ENCODE results near the gene AP1B1. TPM values are rescaled to one million over a fixed set of nuclear protein-coding genes. Genes with fewer than 3 reads are reported as not detected.

Gene AP1B1
- total and polyA plus RNA-seq, 4 donors, result 32.7 to 97.9 (median 50.0) TPM

- Histone ChIP-seq H3K27me3 (ENCODE audit: control insufficient read depth in 3 of 3, insufficient read depth in 3 of 3, low read length in 2 of 3) (no peaks in the 10 kb centered on the region), H3K27ac (ENCODE audit: low read depth in 1 of 2, low read length in 1 of 2) (peak overlapping the region in 1 of 2 donors; percentile 17), H3K9me3 (ENCODE audit: control insufficient read depth in 4 of 4, insufficient read depth in 3 of 4, low read length in 3 of 4) (no peaks in the 10 kb centered on the region), H3K4me3 (no peak overlapping the region), H3K4me1 (ENCODE audit: control insufficient read depth in 5 of 5, insufficient read depth in 5 of 5, low read length in 5 of 5) (peaks cover 0 to 37% (median 4%) of the 10 kb centered on the region in 5 donors), H3K9ac (ENCODE audit: insufficient read depth in 1 of 2, low read length in 2 of 2) (no peak overlapping the region), H3K36me3 (ENCODE audit: control insufficient read depth in 4 of 4, insufficient read depth in 4 of 4, low read length in 4 of 4) (peaks cover 0 to 4% (median 3%) of the 10 kb centered on the region in 4 donors)
- TF ChIP-seq, protein P1, sequence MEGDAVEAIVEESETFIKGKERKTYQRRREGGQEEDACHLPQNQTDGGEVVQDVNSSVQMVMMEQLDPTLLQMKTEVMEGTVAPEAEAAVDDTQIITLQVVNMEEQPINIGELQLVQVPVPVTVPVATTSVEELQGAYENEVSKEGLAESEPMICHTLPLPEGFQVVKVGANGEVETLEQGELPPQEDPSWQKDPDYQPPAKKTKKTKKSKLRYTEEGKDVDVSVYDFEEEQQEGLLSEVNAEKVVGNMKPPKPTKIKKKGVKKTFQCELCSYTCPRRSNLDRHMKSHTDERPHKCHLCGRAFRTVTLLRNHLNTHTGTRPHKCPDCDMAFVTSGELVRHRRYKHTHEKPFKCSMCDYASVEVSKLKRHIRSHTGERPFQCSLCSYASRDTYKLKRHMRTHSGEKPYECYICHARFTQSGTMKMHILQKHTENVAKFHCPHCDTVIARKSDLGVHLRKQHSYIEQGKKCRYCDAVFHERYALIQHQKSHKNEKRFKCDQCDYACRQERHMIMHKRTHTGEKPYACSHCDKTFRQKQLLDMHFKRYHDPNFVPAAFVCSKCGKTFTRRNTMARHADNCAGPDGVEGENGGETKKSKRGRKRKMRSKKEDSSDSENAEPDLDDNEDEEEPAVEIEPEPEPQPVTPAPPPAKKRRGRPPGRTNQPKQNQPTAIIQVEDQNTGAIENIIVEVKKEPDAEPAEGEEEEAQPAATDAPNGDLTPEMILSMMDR (IDR thresholded peaks at IDR 0.05; ENCODE audit: control extremely low read depth, extremely low read depth), result no peak
- 52 to 53% methylated on average over 7 of the region's 7 CpGs for WGBS, 2 donors
- no peak for DNase-seq
- ATAC-seq (ENCODE audit: insufficient read depth, low FRiP score), result no peak
Observed at GRCh38 chr22:29305836-29306174, 82.6 kb downstream of the AP1B1 start.

- peaks cover 0 to 12% (median 0%) of the 10 kb centered on the region in 5 donors for H3K4me1 ChIP-seq (ENCODE audit: control insufficient read depth in 5 of 5, insufficient read depth in 5 of 5, low read length in 5 of 5)
- DNase-seq (no peak), ATAC-seq (ENCODE audit: insufficient read depth, low FRiP score) (no peak)
- TF ChIP-seq, protein P1 (IDR thresholded peaks at IDR 0.05; ENCODE audit: control extremely low read depth, extremely low read depth), result no peak
- no peaks in the 10 kb centered on the region for H3K27me3 ChIP-seq (ENCODE audit: control insufficient read depth in 3 of 3, insufficient read depth in 3 of 3, low read length in 2 of 3)
- no peak overlapping the region for H3K9ac ChIP-seq (ENCODE audit: insufficient read depth in 1 of 2, low read length in 2 of 2)
- peaks cover 16 to 23% (median 21%) of the 10 kb centered on the region in 4 donors for H3K36me3 ChIP-seq (ENCODE audit: control insufficient read depth in 4 of 4, insufficient read depth in 4 of 4, low read length in 4 of 4)
- H3K4me3 ChIP-seq, result no peak overlapping the region
- H3K27ac ChIP-seq (ENCODE audit: low read depth in 1 of 2, low read length in 1 of 2), result peak overlapping the region in 1 of 2 donors; percentile 5
- H3K9me3 ChIP-seq (ENCODE audit: control insufficient read depth in 4 of 4, insufficient read depth in 3 of 4, low read length in 3 of 4), result no peaks in the 10 kb centered on the region
- WGBS, 2 donors, result 53 to 64% methylated on average over 13 of the region's 13 CpGs
Observed at GRCh38 chr22:29302681-29303465, 85.5 kb downstream of the AP1B1 start.

- TF ChIP-seq, protein P1 (IDR thresholded peaks at IDR 0.05; ENCODE audit: control extremely low read depth, extremely low read depth), result no peak
- DNase-seq (no peak), ATAC-seq (ENCODE audit: insufficient read depth, low FRiP score) (no peak)
- Histone ChIP-seq H3K4me1 (ENCODE audit: control insufficient read depth in 5 of 5, insufficient read depth in 5 of 5, low read length in 5 of 5) (peaks cover 0 to 7% (median 0%) of the 10 kb centered on the region in 5 donors), H3K4me3 (no peak overlapping the region), H3K36me3 (ENCODE audit: control insufficient read depth in 4 of 4, insufficient read depth in 4 of 4, low read length in 4 of 4) (peaks cover 22 to 27% (median 26%) of the 10 kb centered on the region in 4 donors), H3K27ac (ENCODE audit: low read depth in 1 of 2, low read length in 1 of 2) (no peak overlapping the region), H3K9me3 (ENCODE audit: control insufficient read depth in 4 of 4, insufficient read depth in 3 of 4, low read length in 3 of 4) (no peaks in the 10 kb centered on the region), H3K27me3 (ENCODE audit: control insufficient read depth in 3 of 3, insufficient read depth in 3 of 3, low read length in 2 of 3) (no peaks in the 10 kb centered on the region), H3K9ac (ENCODE audit: insufficient read depth in 1 of 2, low read length in 2 of 2) (no peak overlapping the region)
- WGBS, 2 donors, result 77 to 82% methylated on average over 2 of the region's 2 CpGs
Observed at GRCh38 chr22:29302402-29302680, 86.0 kb downstream of the AP1B1 start.
